ENCODE measurements around the gene KCNAB1. TPM values are rescaled to one million over a fixed set of nuclear protein-coding genes. Genes with fewer than 3 reads are reported as not detected.

The KCNAB1 gene
- total and polyA plus RNA-seq, 2 experiments from 2014 or later, result 0.80 to 1.4 TPM

- Histone ChIP-seq H3K4me1 (ENCODE audit: insufficient read depth) (no peaks in the 10 kb centered on the region), H2AFZ (no peak overlapping the region), H3K27me3 (no peaks in the 10 kb centered on the region), H4K20me1 (ENCODE audit: insufficient read depth, poor library complexity, severe bottlenecking) (no peaks in the 10 kb centered on the region), H3K79me2 (no peaks in the 10 kb centered on the region), H3K4me2 (no peak overlapping the region), H3K4me3 (no peak overlapping the region), H3K9me3 (ENCODE audit: low read depth) (no peaks in the 10 kb centered on the region), H3K27ac (no peak overlapping the region), H3K36me3 (replicated peaks; ENCODE audit: insufficient read depth, low read depth) (no peaks in the 10 kb centered on the region), H3K9me2 (replicated peaks; ENCODE audit: insufficient read depth) (no peaks in the 10 kb centered on the region)
- DNase-seq (ENCODE audit: low spot score), result no peak
- TF ChIP-seq EZH2phosphoT487 (IDR thresholded peaks at IDR 0.05; ENCODE audit: low read depth, severe bottlenecking, unreplicated experiment) (no peak), EZH2 (IDR thresholded peaks at IDR 0.05; ENCODE audit: borderline replicate concordance) (no peak), CTCF (IDR thresholded peaks at IDR 0.05; ENCODE audit: poor library complexity) (no peak)
Observed at GRCh38 chr3:156349978-156350377, 229.6 kb downstream of the KCNAB1 start.

GRCh38 chr3:156350781-156351180 is 230.4 kb downstream of the KCNAB1 start:
- Histone ChIP-seq H3K4me3 (no peak overlapping the region), H3K36me3 (replicated peaks; ENCODE audit: insufficient read depth, low read depth) (no peaks in the 10 kb centered on the region), H3K4me1 (ENCODE audit: insufficient read depth) (no peaks in the 10 kb centered on the region), H2AFZ (no peak overlapping the region), H3K9me3 (ENCODE audit: low read depth) (no peaks in the 10 kb centered on the region), H3K27ac (no peak overlapping the region), H3K4me2 (no peak overlapping the region), H3K79me2 (no peaks in the 10 kb centered on the region), H4K20me1 (ENCODE audit: insufficient read depth, poor library complexity, severe bottlenecking) (no peaks in the 10 kb centered on the region), H3K27me3 (no peaks in the 10 kb centered on the region), H3K9me2 (replicated peaks; ENCODE audit: insufficient read depth) (no peaks in the 10 kb centered on the region)
- 57% methylated on average over 4 of the region's 4 CpGs for WGBS (ENCODE audit: low lambda C conversion rate, missing lambda C conversion rate)
- DNase-seq (ENCODE audit: low spot score), result no peak
- TF ChIP-seq EZH2phosphoT487 (IDR thresholded peaks at IDR 0.05; ENCODE audit: low read depth, severe bottlenecking, unreplicated experiment) (no peak), CTCF (IDR thresholded peaks at IDR 0.05; ENCODE audit: poor library complexity) (no peak), EZH2 (IDR thresholded peaks at IDR 0.05; ENCODE audit: borderline replicate concordance) (no peak)

GRCh38 chr3:156351783-156352182 is 231.4 kb downstream of the KCNAB1 start:
- TF ChIP-seq EZH2 (IDR thresholded peaks at IDR 0.05; ENCODE audit: borderline replicate concordance) (no peak), EZH2phosphoT487 (IDR thresholded peaks at IDR 0.05; ENCODE audit: low read depth, severe bottlenecking, unreplicated experiment) (no peak)
- H3K9me2 ChIP-seq (replicated peaks; ENCODE audit: insufficient read depth), result no peaks in the 10 kb centered on the region
- no peak overlapping the region for H3K4me2 ChIP-seq
- H3K36me3 ChIP-seq (replicated peaks; ENCODE audit: insufficient read depth, low read depth), result no peaks in the 10 kb centered on the region
- H2AFZ ChIP-seq, result no peak overlapping the region
- no peak overlapping the region for H3K4me3 ChIP-seq
- DNase-seq (ENCODE audit: low spot score), result no peak
- H3K4me1 ChIP-seq (ENCODE audit: insufficient read depth), result no peaks in the 10 kb centered on the region
- H4K20me1 ChIP-seq (ENCODE audit: insufficient read depth, poor library complexity, severe bottlenecking), result no peaks in the 10 kb centered on the region
- H3K9me3 ChIP-seq (ENCODE audit: low read depth), result no peaks in the 10 kb centered on the region
- WGBS (ENCODE audit: low lambda C conversion rate, missing lambda C conversion rate), result 98% methylated on average over 6 of the region's 6 CpGs
- H3K27me3 ChIP-seq, result no peaks in the 10 kb centered on the region
- H3K79me2 ChIP-seq, result no peaks in the 10 kb centered on the region
- no peak overlapping the region for H3K27ac ChIP-seq

- TF ChIP-seq CTCF (IDR thresholded peaks at IDR 0.05; ENCODE audit: poor library complexity), result no peak
- no peak for TF ChIP-seq EZH2phosphoT487 (IDR thresholded peaks at IDR 0.05; ENCODE audit: low read depth, severe bottlenecking, unreplicated experiment)
- TF ChIP-seq EZH2 (IDR thresholded peaks at IDR 0.05; ENCODE audit: borderline replicate concordance), result no peak
- 96% methylated on average over 2 of the region's 2 CpGs for WGBS (ENCODE audit: low lambda C conversion rate, missing lambda C conversion rate)
- no peak overlapping the region for H2AFZ ChIP-seq
- H3K27me3 ChIP-seq, result no peaks in the 10 kb centered on the region
- H3K36me3 ChIP-seq (replicated peaks; ENCODE audit: insufficient read depth, low read depth), result no peaks in the 10 kb centered on the region
- H3K27ac ChIP-seq, result no peak overlapping the region
- H3K4me3 ChIP-seq, result no peak overlapping the region
- H4K20me1 ChIP-seq (ENCODE audit: insufficient read depth, poor library complexity, severe bottlenecking), result no peaks in the 10 kb centered on the region
- H3K4me2 ChIP-seq, result no peak overlapping the region
- H3K79me2 ChIP-seq, result no peaks in the 10 kb centered on the region
- no peaks in the 10 kb centered on the region for H3K9me3 ChIP-seq (ENCODE audit: low read depth)
- H3K9me2 ChIP-seq (replicated peaks; ENCODE audit: insufficient read depth), result no peaks in the 10 kb centered on the region
- no peaks in the 10 kb centered on the region for H3K4me1 ChIP-seq (ENCODE audit: insufficient read depth)
- no peak for DNase-seq (ENCODE audit: low spot score)
Observed at GRCh38 chr3:156352728-156353127, 232.3 kb downstream of the KCNAB1 start.

All from hepatocyte (in vitro differentiated cells).